Measurements from ENCODE around the gene SPAG16. TPM values are rescaled to one million over a fixed set of nuclear protein-coding genes. Genes with fewer than 3 reads are reported as not detected.
"Not testable (repeated sequence)": the region's sequence is repeated elsewhere in the genome, so short reads cannot be mapped to it uniquely, and the experiment has no call there.

Gene SPAG16
- total RNA-seq, 6 experiments from 2014 or later, result 15.4 to 20.0 (median 17.5) TPM

GRCh38 chr2:214050731-214051130 is 766.5 kb downstream of the SPAG16 start:
- DNase-seq, result no peak
- H3K4me1 Mint-ChIP-seq (ENCODE audit: low read depth), result no peaks in the 10 kb centered on the region
- H3K27ac Mint-ChIP-seq, result no peak overlapping the region
- H3K4me3 Mint-ChIP-seq, result no peak overlapping the region
- H3K27me3 Mint-ChIP-seq (ENCODE audit: insufficient read depth), result no peaks in the 10 kb centered on the region; the same call in 1 of the 2 replicates
- no peak for TF ChIP-seq CTCF (IDR thresholded peaks at IDR 0.05)
- peaks cover 8% of the 10 kb centered on the region for H3K36me3 Mint-ChIP-seq (ENCODE audit: low read depth)
- H3K9me3 Mint-ChIP-seq, result peaks cover 9% of the 10 kb centered on the region

- Mint-ChIP-seq H3K27ac (no peak overlapping the region), H3K36me3 (ENCODE audit: low read depth) (no peaks in the 10 kb centered on the region), H3K4me3 (no peak overlapping the region), H3K4me1 (ENCODE audit: low read depth) (no peaks in the 10 kb centered on the region), H3K9me3 (peaks cover under 1% of the 10 kb centered on the region), H3K27me3 (ENCODE audit: insufficient read depth) (no peaks in the 10 kb centered on the region; the same call in 1 of the 2 replicates)
- no peak for TF ChIP-seq CTCF (IDR thresholded peaks at IDR 0.05)
- DNase-seq, result no peak
These were observed 767.3 kb downstream of the SPAG16 start for GRCh38 chr2:214051585-214051984.

GRCh38 chr2:214052235-214052634 is 768.0 kb downstream of the SPAG16 start:
- no peak for DNase-seq
- TF ChIP-seq CTCF (IDR thresholded peaks at IDR 0.05), result no peak
- H3K9me3 Mint-ChIP-seq, result no peaks in the 10 kb centered on the region
- no peaks in the 10 kb centered on the region for H3K36me3 Mint-ChIP-seq (ENCODE audit: low read depth)
- H3K27ac Mint-ChIP-seq, result no peak overlapping the region
- H3K4me3 Mint-ChIP-seq, result no peak overlapping the region
- no peaks in the 10 kb centered on the region; the same call in 1 of the 2 replicates for H3K27me3 Mint-ChIP-seq (ENCODE audit: insufficient read depth)
- no peaks in the 10 kb centered on the region for H3K4me1 Mint-ChIP-seq (ENCODE audit: low read depth)

- H3K36me3 Mint-ChIP-seq (ENCODE audit: low read depth), result no peaks in the 10 kb centered on the region
- H3K4me3 Mint-ChIP-seq, result no peak overlapping the region
- DNase-seq, result no peak
- H3K27me3 Mint-ChIP-seq (ENCODE audit: insufficient read depth), result no peaks in the 10 kb centered on the region
- H3K27ac Mint-ChIP-seq, result no peak overlapping the region
- no peaks in the 10 kb centered on the region for H3K4me1 Mint-ChIP-seq (ENCODE audit: low read depth)
- TF ChIP-seq CTCF (IDR thresholded peaks at IDR 0.05), result no peak
- no peaks in the 10 kb centered on the region for H3K9me3 Mint-ChIP-seq
These were observed 773.7 kb downstream of the SPAG16 start for GRCh38 chr2:214057986-214058385.

GRCh38 chr2:214062279-214062678 is 778.0 kb downstream of the SPAG16 start:
- not testable (repeated sequence) for H3K9me3 Mint-ChIP-seq; H3K4me3 Mint-ChIP-seq; H3K36me3 Mint-ChIP-seq (ENCODE audit: low read depth); H3K27ac Mint-ChIP-seq; H3K4me1 Mint-ChIP-seq (ENCODE audit: low read depth); DNase-seq; H3K27me3 Mint-ChIP-seq (ENCODE audit: insufficient read depth)

GRCh38 chr2:214064471-214064870 is 780.2 kb downstream of the SPAG16 start:
- H3K27me3 Mint-ChIP-seq (ENCODE audit: insufficient read depth), result no peaks in the 10 kb centered on the region
- H3K9me3 Mint-ChIP-seq, result no peaks in the 10 kb centered on the region
- peaks cover 17% of the 10 kb centered on the region for H3K4me1 Mint-ChIP-seq (ENCODE audit: low read depth)
- DNase-seq, result no peak
- H3K36me3 Mint-ChIP-seq (ENCODE audit: low read depth), result no peaks in the 10 kb centered on the region
- no peak for TF ChIP-seq CTCF (IDR thresholded peaks at IDR 0.05)
- H3K27ac Mint-ChIP-seq, result no peak overlapping the region
- H3K4me3 Mint-ChIP-seq, result no peak overlapping the region
